BE2C (cell line): ENCODE data around the gene PGC.

Experiments
- DNase-seq: peaks from one replicate; pipeline ENCODE4 v3.0.0-alpha.2; 2020
- H3K27me3 ChIP-seq: fragments of 250-450 bp; sonication (Bioruptor Pico); 2 replicates; pipeline ENCODE4 v1.5.1; 2020; ENCODE audit warnings: mild to moderate bottlenecking
- H3K36me3 ChIP-seq: fragments of 250-450 bp; sonication (Bioruptor Pico); 2 replicates; pipeline ENCODE4 v1.5.1; 2020; ENCODE audit warnings: mild to moderate bottlenecking
- H3K4me1 ChIP-seq: fragments of 250-450 bp; sonication (Bioruptor Pico); 2 replicates; pipeline ENCODE4 v1.5.1; 2020
- H3K4me3 ChIP-seq: 2 replicates; pipeline ENCODE4 v1.5.1; 2011; ENCODE audit warnings: low read depth, low read length
- H3K9me3 ChIP-seq: fragments of 250-450 bp; sonication (Bioruptor Pico); 2 replicates; pipeline ENCODE4 v1.5.1; 2020
- TF ChIP-seq, protein P1 (sequence below): IDR thresholded peaks from 2 replicates; pipeline ENCODE4 v1.5.1; 2012; ENCODE audit warnings: mild to moderate bottlenecking, low read depth, low read length

PGC gene

DNA sequence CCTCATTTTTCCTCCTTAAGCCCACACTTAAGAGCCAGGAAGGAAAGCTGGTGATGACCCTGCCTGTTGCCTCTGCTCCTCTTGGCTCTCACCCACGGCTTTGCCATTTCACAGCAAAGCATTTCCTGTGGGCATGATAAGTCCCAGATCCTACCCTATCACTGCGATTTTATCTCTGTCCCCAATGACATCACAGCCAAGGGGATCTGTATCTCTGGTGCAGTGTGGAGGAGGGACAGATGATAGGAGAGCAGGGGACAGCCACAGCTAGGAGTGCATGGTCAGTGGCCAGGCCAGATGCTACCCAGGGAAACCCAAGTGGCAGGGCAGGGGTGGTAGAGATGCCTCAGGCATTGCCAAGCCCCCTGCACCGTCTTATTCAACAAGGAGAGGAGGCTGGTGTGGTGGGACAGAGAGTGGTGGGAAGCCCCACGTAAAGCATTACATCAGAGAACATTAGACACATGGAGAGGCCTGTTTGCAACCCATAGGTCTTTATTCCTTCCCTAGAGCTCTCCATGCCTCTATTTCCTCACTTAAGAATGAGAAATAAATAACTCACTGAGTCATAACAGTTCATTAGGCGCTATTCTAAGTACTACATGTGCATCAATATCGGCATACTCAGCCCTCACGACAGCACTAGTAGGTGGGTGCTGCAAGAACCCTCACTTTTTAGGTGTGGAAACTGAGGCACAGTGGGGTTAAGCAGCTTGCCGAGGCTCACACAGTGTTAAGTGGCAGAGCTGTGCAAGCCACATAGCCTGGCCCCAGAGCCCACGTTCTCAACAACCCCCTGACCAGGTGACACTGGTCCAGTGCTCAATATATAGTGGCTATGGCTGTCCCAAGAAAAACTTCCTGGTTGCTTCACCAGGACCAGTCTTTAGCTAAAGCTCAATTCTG is 16.4 kb downstream of the PGC start:
- no peak for DNase-seq
- H3K4me3 ChIP-seq = no peak overlapping the region

GRCh38 chr6:41729624-41730023 is 17.6 kb downstream of the PGC start:
- peaks cover 24% of the 10 kb centered on the region for H3K4me1 ChIP-seq
- H3K4me3 ChIP-seq = no peak overlapping the region
- TF ChIP-seq, protein P1, sequence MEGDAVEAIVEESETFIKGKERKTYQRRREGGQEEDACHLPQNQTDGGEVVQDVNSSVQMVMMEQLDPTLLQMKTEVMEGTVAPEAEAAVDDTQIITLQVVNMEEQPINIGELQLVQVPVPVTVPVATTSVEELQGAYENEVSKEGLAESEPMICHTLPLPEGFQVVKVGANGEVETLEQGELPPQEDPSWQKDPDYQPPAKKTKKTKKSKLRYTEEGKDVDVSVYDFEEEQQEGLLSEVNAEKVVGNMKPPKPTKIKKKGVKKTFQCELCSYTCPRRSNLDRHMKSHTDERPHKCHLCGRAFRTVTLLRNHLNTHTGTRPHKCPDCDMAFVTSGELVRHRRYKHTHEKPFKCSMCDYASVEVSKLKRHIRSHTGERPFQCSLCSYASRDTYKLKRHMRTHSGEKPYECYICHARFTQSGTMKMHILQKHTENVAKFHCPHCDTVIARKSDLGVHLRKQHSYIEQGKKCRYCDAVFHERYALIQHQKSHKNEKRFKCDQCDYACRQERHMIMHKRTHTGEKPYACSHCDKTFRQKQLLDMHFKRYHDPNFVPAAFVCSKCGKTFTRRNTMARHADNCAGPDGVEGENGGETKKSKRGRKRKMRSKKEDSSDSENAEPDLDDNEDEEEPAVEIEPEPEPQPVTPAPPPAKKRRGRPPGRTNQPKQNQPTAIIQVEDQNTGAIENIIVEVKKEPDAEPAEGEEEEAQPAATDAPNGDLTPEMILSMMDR = no peak
- no peaks in the 10 kb centered on the region for H3K9me3 ChIP-seq
- no peaks in the 10 kb centered on the region for H3K36me3 ChIP-seq
- no peaks in the 10 kb centered on the region for H3K27me3 ChIP-seq
- DNase-seq = no peak

More for the DNA sequence above, 16.4 kb downstream of the PGC start:
- TF ChIP-seq, protein P1 = no peak
- no peaks in the 10 kb centered on the region for H3K36me3 ChIP-seq
- no peaks in the 10 kb centered on the region for H3K9me3 ChIP-seq
- no peaks in the 10 kb centered on the region for H3K27me3 ChIP-seq
- H3K4me1 ChIP-seq = peaks cover 19% of the 10 kb centered on the region

GRCh38 chr6:41728954-41729353 is 18.2 kb downstream of the PGC start:
- no peak for DNase-seq
- Histone ChIP-seq H3K4me1 (peaks cover 31% of the 10 kb centered on the region), H3K9me3 (no peaks in the 10 kb centered on the region), H3K4me3 (no peak overlapping the region), H3K36me3 (no peaks in the 10 kb centered on the region), H3K27me3 (no peaks in the 10 kb centered on the region)
- TF ChIP-seq, protein P1 = no peak

GRCh38 chr6:41728073-41728936 is 18.9 kb downstream of the PGC start:
- Histone ChIP-seq H3K27me3 (no peaks in the 10 kb centered on the region), H3K4me3 (no peak overlapping the region), H3K4me1 (peaks cover 34% of the 10 kb centered on the region), H3K9me3 (no peaks in the 10 kb centered on the region), H3K36me3 (no peaks in the 10 kb centered on the region)
- DNase-seq = no peak
- TF ChIP-seq, protein P1 = no peak

DNA sequence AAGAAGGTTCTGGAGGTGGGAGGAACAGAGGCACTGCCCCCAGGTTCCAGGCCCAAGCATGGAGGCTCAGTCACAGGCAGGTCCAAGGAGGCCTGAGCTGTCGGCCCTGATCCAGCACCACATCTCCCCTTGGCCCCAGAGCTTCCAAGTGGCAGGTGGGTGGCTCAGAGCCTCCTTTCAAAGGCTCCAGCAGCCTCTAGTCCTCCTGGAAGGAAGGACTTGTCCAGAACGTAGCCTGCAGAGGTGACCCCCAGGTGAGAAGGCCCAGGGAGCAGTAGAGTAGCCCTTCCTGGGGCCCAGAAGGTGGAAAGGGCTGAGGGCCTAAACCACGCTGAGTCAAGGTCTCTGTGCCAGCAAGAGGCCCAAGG is 19.5 kb downstream of the PGC start:
- Histone ChIP-seq H3K4me1 (peaks cover 31% of the 10 kb centered on the region), H3K9me3 (no peaks in the 10 kb centered on the region), H3K36me3 (no peaks in the 10 kb centered on the region), H3K4me3 (no peak overlapping the region), H3K27me3 (no peaks in the 10 kb centered on the region)
- no peak for DNase-seq
- TF ChIP-seq, protein P1 = no peak

GRCh38 chr6:41726876-41727275 is 20.3 kb downstream of the PGC start:
- no peak for DNase-seq
- Histone ChIP-seq H3K4me3 (no peak overlapping the region), H3K36me3 (no peaks in the 10 kb centered on the region), H3K4me1 (peaks cover 27% of the 10 kb centered on the region), H3K27me3 (no peaks in the 10 kb centered on the region), H3K9me3 (no peaks in the 10 kb centered on the region)
- TF ChIP-seq, protein P1 = no peak
